Activated T-cell treated with anti-CD3 and anti-CD28 coated beads, Interleukin-2, amount 50 U/mL, for 1 hour (primary cell): Measurements from ENCODE around the gene COG2.

Source experiments
- DNase-seq: peaks from one replicate; pipeline ENCODE4 v3.0.0-alpha.2; 2020

COG2 gene

GRCh38 chr1:230725256-230726012 lies 83.2 kb downstream of the COG2 start:
- no peak for DNase-seq

GRCh38 chr1:230728710-230729392 lies 86.6 kb downstream of the COG2 start:
- DNase-seq: no peak

DNA sequence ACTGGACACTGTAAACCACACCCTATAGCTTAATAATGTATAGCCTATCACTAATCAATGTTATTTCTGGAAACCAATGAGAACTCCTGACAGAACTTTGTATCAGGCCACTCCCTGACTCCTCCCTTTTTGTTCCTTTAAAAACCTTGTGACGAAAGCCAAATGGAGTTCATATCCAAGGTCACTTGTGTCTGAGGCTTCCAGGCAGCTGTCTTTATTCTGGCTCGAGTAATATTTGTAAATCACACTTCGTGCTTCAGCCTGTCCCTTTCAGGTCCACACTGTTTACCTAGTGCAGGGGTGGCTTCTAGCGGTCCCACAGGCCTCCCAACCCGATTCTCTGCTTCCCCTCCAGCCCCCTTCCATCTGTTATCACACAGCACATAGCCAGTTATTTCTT lies 88.7 kb downstream of the COG2 start:
- DNase-seq: no peak

DNA sequence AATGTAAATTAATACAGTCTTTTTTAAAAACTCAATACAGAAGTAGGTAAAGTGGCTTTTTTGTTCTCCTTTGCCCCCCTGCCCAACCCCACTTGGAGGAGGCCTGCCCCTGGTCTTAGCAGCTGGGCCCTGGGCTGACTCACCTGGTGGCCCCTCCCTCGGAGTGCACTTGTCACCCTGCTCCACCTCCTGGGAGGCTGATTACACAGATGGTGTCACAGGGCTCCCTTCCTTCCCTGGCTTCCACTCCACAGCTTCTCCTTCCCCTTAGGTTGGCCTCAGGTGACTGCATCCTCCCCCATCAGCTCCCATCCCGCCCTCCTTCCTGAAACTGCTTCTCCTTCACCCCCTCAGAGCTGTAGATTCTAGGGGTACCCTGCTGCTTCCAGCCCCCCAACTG lies 93.2 kb downstream of the COG2 start:
- DNase-seq: no peak

GRCh38 chr1:230737622-230738262 lies 95.5 kb downstream of the COG2 start:
- DNase-seq: no peak

DNA sequence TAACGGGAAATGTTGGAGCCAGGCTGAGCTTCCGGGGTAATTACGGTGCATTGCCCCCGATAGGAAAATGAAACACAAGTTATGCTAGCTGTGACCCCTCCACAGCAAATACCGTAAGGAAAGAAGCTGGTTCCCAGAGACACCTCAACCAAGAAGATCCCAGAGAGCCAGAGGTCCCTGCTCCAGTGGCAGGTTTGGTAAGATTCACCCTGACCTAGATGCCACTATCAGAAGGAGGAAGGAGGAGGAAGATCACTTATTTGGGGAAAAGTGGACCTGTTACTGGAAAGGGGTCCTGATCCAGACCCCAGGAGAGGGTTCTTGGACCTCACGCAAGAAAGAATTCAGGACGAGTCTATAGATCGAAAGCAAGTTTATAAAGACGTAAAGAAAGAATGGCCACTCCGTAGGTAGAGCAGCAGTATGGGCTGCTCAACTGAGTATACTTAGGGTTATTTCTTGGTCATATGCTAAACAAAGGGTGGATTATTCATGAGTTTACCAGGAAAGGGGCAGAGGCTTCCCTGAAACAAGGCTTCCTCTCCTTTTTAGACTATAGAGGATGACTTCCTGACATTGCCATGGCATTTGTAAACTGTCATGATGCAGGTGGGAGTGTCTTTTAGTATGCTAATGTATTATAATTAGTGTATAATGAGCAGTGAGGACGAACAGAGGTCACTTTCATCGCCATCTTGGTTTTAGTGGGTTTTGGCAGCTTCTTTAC lies 97.4 kb downstream of the COG2 start:
- no peak for DNase-seq
